HG03558 (cell line): Measurements from ENCODE around the gene EDN1.

Source experiments
- ATAC-seq: cut with Tn5 transposase; IDR thresholded peaks from one replicate; pipeline ENCODE4 v1.9.1; 2021; ENCODE audit warnings: moderate number of reproducible peaks; ENCODE audit not compliant: unreplicated experiment; ENCODE audit errors: extremely low read depth

EDN1 gene

GRCh38 chr6:12289933-12290820, at the start of gene EDN1:
Gene EDN1 (plus strand): TSS chr6:12290361. CDS start chr6:12290630, 269 bp downstream.
- ATAC-seq, result peak; percentile 72

GRCh38 chr6:12241493-12242175, 48.5 kb upstream of the EDN1 start:
- no peak for ATAC-seq

GRCh38 chr6:12243169-12243568, 47.0 kb upstream of the EDN1 start:
- no peak for ATAC-seq

- ATAC-seq, result no peak
Measured at GRCh38 chr6:12245360-12245759, 44.8 kb upstream of the EDN1 start.

GRCh38 chr6:12245763-12246718, 44.1 kb upstream of the EDN1 start:
- no peak for ATAC-seq

- no peak for ATAC-seq
Measured at GRCh38 chr6:12246900-12247299, 43.3 kb upstream of the EDN1 start.

- no peak for ATAC-seq
Measured at GRCh38 chr6:12249541-12250382, 40.4 kb upstream of the EDN1 start.

- ATAC-seq, result no peak
Measured at GRCh38 chr6:12250383-12250770, 39.8 kb upstream of the EDN1 start.

GRCh38 chr6:12254210-12254609, 36.0 kb upstream of the EDN1 start:
- no peak for ATAC-seq

GRCh38 chr6:12258191-12258590, 32.0 kb upstream of the EDN1 start:
- no peak for ATAC-seq

- ATAC-seq, result no peak
Measured at GRCh38 chr6:12258591-12259075, 31.5 kb upstream of the EDN1 start.

- ATAC-seq, result no peak
Measured at GRCh38 chr6:12260458-12261093, 29.6 kb upstream of the EDN1 start.

- ATAC-seq, result no peak
Measured at GRCh38 chr6:12261502-12261901, 28.7 kb upstream of the EDN1 start.

- no peak for ATAC-seq
Measured at GRCh38 chr6:12262236-12263061, 27.7 kb upstream of the EDN1 start.

GRCh38 chr6:12263403-12263802, 26.8 kb upstream of the EDN1 start:
- ATAC-seq, result no peak

GRCh38 chr6:12264671-12265070, 25.5 kb upstream of the EDN1 start:
- no peak for ATAC-seq

- no peak for ATAC-seq
Measured at GRCh38 chr6:12265296-12265695, 24.9 kb upstream of the EDN1 start.

GRCh38 chr6:12265791-12266190, 24.4 kb upstream of the EDN1 start:
- ATAC-seq, result no peak
